Measurements from ENCODE around the gene PCDHB7.
"Not testable (repeated sequence)": the region's sequence is repeated elsewhere in the genome, so short reads cannot be mapped to it uniquely, and the experiment has no call there.

Gene PCDHB7

GRCh38 chr5:141172381-141173204 is at the start of gene PCDHB7:
TSS of gene PCDHB7 (plus strand) at chr5:141172644. CDS start at chr5:141172836, 192 bp downstream.
- peak; percentile 36 for DNase-seq

GRCh38 chr5:141123396-141124135 is 48.9 kb upstream of the PCDHB7 start:
- DNase-seq = not testable (repeated sequence)

GRCh38 chr5:141127305-141127704 is 45.1 kb upstream of the PCDHB7 start:
- no peak for DNase-seq

- peak; percentile 60 for DNase-seq
Measured at GRCh38 chr5:141135030-141135717, 37.3 kb upstream of the PCDHB7 start, which contains the start of gene PCDHB5. TSS of gene PCDHB5 (plus strand) at chr5:141135206. CDS start at chr5:141135435, 229 bp downstream.

GRCh38 chr5:141135718-141136266 is 36.7 kb upstream of the PCDHB7 start:
- no peak for DNase-seq

- not testable (repeated sequence) for DNase-seq
Measured at GRCh38 chr5:141137346-141137745, 35.1 kb upstream of the PCDHB7 start.

GRCh38 chr5:141149812-141150211 is 22.6 kb upstream of the PCDHB7 start, which contains the start of gene PCDHB6:
TSS of gene PCDHB6 (plus strand) at chr5:141150057. CDS start at chr5:141150258, 201 bp downstream.
- DNase-seq = peak; percentile 19

- no peak for DNase-seq
Measured at GRCh38 chr5:141150224-141150992, 22.0 kb upstream of the PCDHB7 start.

- DNase-seq = no peak
Measured at GRCh38 chr5:141150993-141151325, 21.5 kb upstream of the PCDHB7 start.

- DNase-seq = not testable (repeated sequence)
Measured at GRCh38 chr5:141151632-141152031, 20.8 kb upstream of the PCDHB7 start.

GRCh38 chr5:141152096-141152495 is 20.3 kb upstream of the PCDHB7 start:
- not testable (repeated sequence) for DNase-seq

- peak; percentile 3 for DNase-seq
Measured at GRCh38 chr5:141155540-141156374, 16.7 kb upstream of the PCDHB7 start.

GRCh38 chr5:141157356-141157755 is 15.1 kb upstream of the PCDHB7 start:
- not testable (repeated sequence) for DNase-seq

GRCh38 chr5:141157901-141158300 is 14.5 kb upstream of the PCDHB7 start:
- DNase-seq = not testable (repeated sequence)

GRCh38 chr5:141174291-141175104 is 2.1 kb downstream of the PCDHB7 start:
- not testable (repeated sequence) for DNase-seq

GRCh38 chr5:141175933-141176332 is 3.5 kb downstream of the PCDHB7 start:
- no peak for DNase-seq

- peak; percentile 38 for DNase-seq
Measured at GRCh38 chr5:141177577-141178191, 5.2 kb downstream of the PCDHB7 start, which contains the start of gene PCDHB8. TSS of gene PCDHB8 (plus strand) at chr5:141177790. CDS start at chr5:141178035, 245 bp downstream.

GRCh38 chr5:141179371-141179770 is 6.9 kb downstream of the PCDHB7 start:
- not testable (repeated sequence) for DNase-seq

GRCh38 chr5:141179876-141180275 is 7.4 kb downstream of the PCDHB7 start:
- not testable (repeated sequence) for DNase-seq

- no peak for DNase-seq
Measured at GRCh38 chr5:141180313-141180712, 7.9 kb downstream of the PCDHB7 start.
